Keratinocyte (primary cell): Measurements from ENCODE around the gene COPG1. TPM values are rescaled to one million over a fixed set of nuclear protein-coding genes. Genes with fewer than 3 reads are reported as not detected.

Experiments
- DNase-seq: peaks from one replicate; pipeline ENCODE4 v3.0.0-alpha.2; 2011; ENCODE audit warnings: low read depth, missing footprints, low spot score
- FAIRE-seq: peaks from 2 replicates; lab custom pipeline; 2011; peaks lifted over from hg19 to GRCh38; lab: Jason Lieb, UNC
- H2AFZ ChIP-seq: 2 replicates; pipeline ENCODE4 v1.6.0; 2012; ENCODE audit warnings: low read length, control low read depth, inconsistent platforms; ENCODE audit not compliant: control insufficient read depth
- H3K27ac ChIP-seq: 2 replicates; pipeline ENCODE4 v1.5.1; 2011; ENCODE audit warnings: low read length; ENCODE audit not compliant: control insufficient read depth, insufficient read depth
- H3K27me3 ChIP-seq: 3 replicates; pipeline ENCODE4 v1.6.0; 2011; ENCODE audit warnings: low read length; ENCODE audit not compliant: control insufficient read depth, insufficient read depth; ENCODE audit errors: extremely low read depth
- H3K36me3 ChIP-seq, 2 experiments: 2 replicates in 1 of 2; 3 replicates in 1 of 2; pipeline ENCODE4 v1.5.1; 2011; ENCODE audit warnings: low read length in 2 of 2, mild to moderate bottlenecking in 1 of 2; ENCODE audit not compliant: control insufficient read depth in 2 of 2, insufficient read depth in 2 of 2; ENCODE audit errors: extremely low read depth in 1 of 2
- H3K4me1 ChIP-seq: 3 replicates; pipeline ENCODE4 v1.5.1; 2011; ENCODE audit warnings: low read length; ENCODE audit not compliant: control insufficient read depth, insufficient read depth; ENCODE audit errors: extremely low read depth
- H3K4me2 ChIP-seq: 3 replicates; pipeline ENCODE4 v1.6.0; 2011; ENCODE audit warnings: low read depth, low read length; ENCODE audit not compliant: control insufficient read depth, insufficient read depth; ENCODE audit errors: extremely low read depth
- H3K4me3 ChIP-seq, 3 experiments: fragments of 200-600 bp in 1 of 3; sonication (generic) in 1 of 3; 2 replicates in 2 of 3; 3 replicates in 1 of 3; pipeline ENCODE4 v1.5.1; 2011 to 2016; ENCODE audit warnings: low read length in 3 of 3, mild to moderate bottlenecking in 3 of 3, control low read depth in 2 of 3, inconsistent platforms in 1 of 3, low read depth in 1 of 3, mixed read lengths in 1 of 3, mixed run types in 1 of 3, moderate library complexity in 1 of 3; ENCODE audit not compliant: control insufficient read depth in 2 of 3, insufficient read depth in 2 of 3; ENCODE audit errors: extremely low read depth in 1 of 3
- H3K79me2 ChIP-seq: 2 replicates; pipeline ENCODE4 v1.6.0; 2012; ENCODE audit warnings: low read length; ENCODE audit not compliant: control insufficient read depth, insufficient read depth
- H3K9ac ChIP-seq: 3 replicates; pipeline ENCODE4 v1.6.0; 2011; ENCODE audit warnings: low read length; ENCODE audit not compliant: control insufficient read depth, insufficient read depth; ENCODE audit errors: extremely low read depth
- H3K9me1 ChIP-seq: 3 replicates; pipeline ENCODE4 v1.6.0; 2011; ENCODE audit warnings: low read length; ENCODE audit not compliant: control insufficient read depth, insufficient read depth; ENCODE audit errors: extremely low read depth
- H3K9me3 ChIP-seq: 2 replicates; pipeline ENCODE4 v1.5.1; 2012; ENCODE audit warnings: low read depth, low read length; ENCODE audit not compliant: control insufficient read depth
- H4K20me1 ChIP-seq: 3 replicates; pipeline ENCODE4 v1.6.0; 2011; ENCODE audit warnings: low read length; ENCODE audit not compliant: control insufficient read depth, insufficient read depth; ENCODE audit errors: extremely low read depth
- EZH2 ChIP-seq: IDR thresholded peaks from one replicate; pipeline ENCODE4 v1.6.1; 2012; ENCODE audit warnings: inconsistent platforms, mild to moderate bottlenecking, low read length, moderate library complexity
- dilution Hi-C: fragments of 300-500 bp; cut with MboI; formaldehyde crosslinking; loops from one replicate; pipeline ENCODE4 v1.7.0; 2020; ENCODE audit warnings: low sequenced_read_pairs; ENCODE audit not compliant: extremely low pct_ligation_motif_present
- polyA plus RNA-seq, 5 experiments: library from polyadenylated mRNA; depleted of rRNA in 3 of 5; stranded (reverse) in 3 of 5; stranded (forward) in 1 of 5; unstranded in 1 of 5; fragments of >200 nt; gene quantifications; 1 replicate in 1 of 5; 2 replicates in 3 of 5; 3 replicates in 1 of 5; pipeline versions ENCODE4 v1.2.1 to v1.2.3, GENCODE V29; 2011 to 2012; ENCODE audit warnings: missing spikeins in 2 of 5, low read depth in 1 of 5, low replicate concordance in 1 of 5
- TF ChIP-seq, protein P1 (sequence below), 3 experiments: IDR thresholded peaks in 1 of 3; conservative IDR thresholded peaks in 1 of 3; optimal IDR thresholded peaks in 1 of 3; 2 replicates in 2 of 3; 3 replicates in 1 of 3; pipeline versions ENCODE3 to v1.5.1; 2011; ENCODE audit warnings: low read length in 3 of 3, mild to moderate bottlenecking in 3 of 3, moderate library complexity in 2 of 3, control low read depth in 1 of 3, inconsistent platforms in 1 of 3; ENCODE audit not compliant: insufficient read depth in 2 of 3; ENCODE audit errors: extremely low read depth in 1 of 3

The COPG1 gene
- polyA plus RNA-seq, 1 donor (not counting 4 experiments of a cell fraction or from before 2014, with no cell fraction given), result 65.5 TPM

GRCh38 chr3:129260606-129261005 is 11.2 kb downstream of the COPG1 start:
- no peak overlapping the region for H3K27ac ChIP-seq
- H3K27me3 ChIP-seq, result no peaks in the 10 kb centered on the region
- H4K20me1 ChIP-seq, result peaks cover 2% of the 10 kb centered on the region
- no peak overlapping the region for H3K4me3 ChIP-seq
- no peak overlapping the region for H3K4me2 ChIP-seq
- H3K36me3 ChIP-seq, result peaks cover 53 to 58% of the 10 kb centered on the region in 2 experiments
- H3K4me1 ChIP-seq, result peaks cover 4% of the 10 kb centered on the region
- no peaks in the 10 kb centered on the region for H3K9me3 ChIP-seq
- no peaks in the 10 kb centered on the region for H3K9me1 ChIP-seq
- DNase-seq (no peak), FAIRE-seq (no peak)
- H3K9ac ChIP-seq, result no peak overlapping the region
- no peak overlapping the region for H2AFZ ChIP-seq
- TF ChIP-seq, protein P1, sequence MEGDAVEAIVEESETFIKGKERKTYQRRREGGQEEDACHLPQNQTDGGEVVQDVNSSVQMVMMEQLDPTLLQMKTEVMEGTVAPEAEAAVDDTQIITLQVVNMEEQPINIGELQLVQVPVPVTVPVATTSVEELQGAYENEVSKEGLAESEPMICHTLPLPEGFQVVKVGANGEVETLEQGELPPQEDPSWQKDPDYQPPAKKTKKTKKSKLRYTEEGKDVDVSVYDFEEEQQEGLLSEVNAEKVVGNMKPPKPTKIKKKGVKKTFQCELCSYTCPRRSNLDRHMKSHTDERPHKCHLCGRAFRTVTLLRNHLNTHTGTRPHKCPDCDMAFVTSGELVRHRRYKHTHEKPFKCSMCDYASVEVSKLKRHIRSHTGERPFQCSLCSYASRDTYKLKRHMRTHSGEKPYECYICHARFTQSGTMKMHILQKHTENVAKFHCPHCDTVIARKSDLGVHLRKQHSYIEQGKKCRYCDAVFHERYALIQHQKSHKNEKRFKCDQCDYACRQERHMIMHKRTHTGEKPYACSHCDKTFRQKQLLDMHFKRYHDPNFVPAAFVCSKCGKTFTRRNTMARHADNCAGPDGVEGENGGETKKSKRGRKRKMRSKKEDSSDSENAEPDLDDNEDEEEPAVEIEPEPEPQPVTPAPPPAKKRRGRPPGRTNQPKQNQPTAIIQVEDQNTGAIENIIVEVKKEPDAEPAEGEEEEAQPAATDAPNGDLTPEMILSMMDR (optimal IDR thresholded peaks at IDR 0.05 in 1 of 3, IDR thresholded peaks at IDR 0.05 in 1 of 3, conservative IDR thresholded peaks at IDR 0.05 in 1 of 3; ENCODE audit: extremely low read depth in 1 of 3, insufficient read depth in 2 of 3, low read length in 3 of 3), result no peak
- dilution Hi-C loops, result no loop called here
- H3K79me2 ChIP-seq, result peaks cover 2% of the 10 kb centered on the region

- no peaks in the 10 kb centered on the region for H3K27me3 ChIP-seq
- DNase-seq (no peak), FAIRE-seq (no peak)
- H3K79me2 ChIP-seq, result no peaks in the 10 kb centered on the region
- no peaks in the 10 kb centered on the region for H3K9me3 ChIP-seq
- H4K20me1 ChIP-seq, result no peaks in the 10 kb centered on the region
- H3K4me1 ChIP-seq, result peaks cover 6% of the 10 kb centered on the region
- H3K36me3 ChIP-seq, result peaks cover 48 to 54% of the 10 kb centered on the region in 2 experiments
- no peak overlapping the region for H3K27ac ChIP-seq
- no peak overlapping the region for H3K9ac ChIP-seq
- H3K9me1 ChIP-seq, result no peaks in the 10 kb centered on the region
- dilution Hi-C loops, result no loop called here
- no peak overlapping the region for H2AFZ ChIP-seq
- TF ChIP-seq, protein P1 (optimal IDR thresholded peaks at IDR 0.05 in 1 of 3, IDR thresholded peaks at IDR 0.05 in 1 of 3, conservative IDR thresholded peaks at IDR 0.05 in 1 of 3; ENCODE audit: extremely low read depth in 1 of 3, insufficient read depth in 2 of 3, low read length in 3 of 3), result no peak
- TF ChIP-seq EZH2, result no peak
- H3K4me2 ChIP-seq, result no peak overlapping the region
- no peak overlapping the region for H3K4me3 ChIP-seq
These were observed 12.5 kb downstream of the COPG1 start for GRCh38 chr3:129261894-129262293.
